Stimulated activated CD4-positive, alpha-beta T cell treated with anti-CD3 and anti-CD28 coated beads, TNF-alpha, amount 100 ng/mL, for 24 hours (primary cell): Measurements from ENCODE around the gene SPINT4.
A peak's percentile ranks its signal among the peaks of the same experiment; 100 is the strongest.
"Not testable (repeated sequence)": the region's sequence is repeated elsewhere in the genome, so short reads cannot be mapped to it uniquely, and the experiment has no call there.

Source experiments
- DNase-seq, 3 experiments: peaks; one replicate each; pipeline ENCODE4 v3.0.0-alpha.2; 2020; ENCODE audit warnings: low read depth in 3 of 3

SPINT4 gene

GRCh38 chr20:45722047-45722446 is at the start of gene SPINT4:
Gene SPINT4, plus strand, starts transcription at chr20:45722347. Its CDS starts 21 bp downstream, at chr20:45722368.
- no peak for DNase-seq

- no peak for DNase-seq
Observed at GRCh38 chr20:45672765-45673164, 49.4 kb upstream of the SPINT4 start.

- DNase-seq, result no peak
Observed at GRCh38 chr20:45679650-45680049, 42.5 kb upstream of the SPINT4 start.

- DNase-seq, result no peak
Observed at GRCh38 chr20:45685896-45686295, 36.3 kb upstream of the SPINT4 start.

GRCh38 chr20:45693346-45693745 is 28.8 kb upstream of the SPINT4 start:
- DNase-seq, result not testable (repeated sequence)

GRCh38 chr20:45695496-45695895 is 26.7 kb upstream of the SPINT4 start:
- no peak for DNase-seq

GRCh38 chr20:45701104-45701503 is 21.0 kb upstream of the SPINT4 start:
- no peak for DNase-seq

GRCh38 chr20:45701873-45702272 is 20.3 kb upstream of the SPINT4 start, which contains the start of gene WFDC13:
Gene WFDC13, plus strand, starts transcription at chr20:45702038. Its CDS starts 86 bp downstream, at chr20:45702124.
- no peak for DNase-seq

GRCh38 chr20:45704969-45705637 is 17.0 kb upstream of the SPINT4 start, which contains the start of gene WFDC10B:
Gene WFDC10B, minus strand, starts transcription at chr20:45705019. Its CDS starts 19,027 bp downstream, at chr20:45685992.
- no peak for DNase-seq

- not testable (repeated sequence) for DNase-seq
Observed at GRCh38 chr20:45716141-45716688, 5.9 kb upstream of the SPINT4 start.

GRCh38 chr20:45725134-45725533 is 3.0 kb downstream of the SPINT4 start:
- DNase-seq, result no peak

- DNase-seq, result no peak
Observed at GRCh38 chr20:45727044-45727443, 4.9 kb downstream of the SPINT4 start.

- no peak for DNase-seq
Observed at GRCh38 chr20:45732199-45732598, 10.1 kb downstream of the SPINT4 start.

GRCh38 chr20:45735552-45735951 is 13.4 kb downstream of the SPINT4 start:
- no peak for DNase-seq

- no peak for DNase-seq
Observed at GRCh38 chr20:45735988-45736387, 13.8 kb downstream of the SPINT4 start.

- no peak for DNase-seq
Observed at GRCh38 chr20:45742596-45742995, 20.4 kb downstream of the SPINT4 start.

GRCh38 chr20:45745015-45745414 is 22.9 kb downstream of the SPINT4 start:
- DNase-seq, result no peak

GRCh38 chr20:45751721-45752120 is 29.6 kb downstream of the SPINT4 start:
- no peak for DNase-seq

GRCh38 chr20:45752746-45753145 is 30.6 kb downstream of the SPINT4 start:
- DNase-seq, result peak in 1 of 3 experiments; percentile 11

GRCh38 chr20:45758096-45758495 is 35.9 kb downstream of the SPINT4 start:
- no peak for DNase-seq

- DNase-seq, result not testable (repeated sequence)
Observed at GRCh38 chr20:45759921-45760320, 37.8 kb downstream of the SPINT4 start.

GRCh38 chr20:45761966-45762365 is 39.8 kb downstream of the SPINT4 start:
- DNase-seq, result not testable (repeated sequence)

- DNase-seq, result not testable (repeated sequence)
Observed at GRCh38 chr20:45764618-45765282, 42.6 kb downstream of the SPINT4 start.
